GM03348 (cell line): ENCODE results near the gene PHYHD1.
"Not testable (repeated sequence)": the region's sequence is repeated elsewhere in the genome, so short reads cannot be mapped to it uniquely, and the experiment has no call there.

Experiments
- DNase-seq: peaks from one replicate; pipeline ENCODE4 v3.0.0; 2012; ENCODE audit warnings: low spot score

The PHYHD1 gene

DNA sequence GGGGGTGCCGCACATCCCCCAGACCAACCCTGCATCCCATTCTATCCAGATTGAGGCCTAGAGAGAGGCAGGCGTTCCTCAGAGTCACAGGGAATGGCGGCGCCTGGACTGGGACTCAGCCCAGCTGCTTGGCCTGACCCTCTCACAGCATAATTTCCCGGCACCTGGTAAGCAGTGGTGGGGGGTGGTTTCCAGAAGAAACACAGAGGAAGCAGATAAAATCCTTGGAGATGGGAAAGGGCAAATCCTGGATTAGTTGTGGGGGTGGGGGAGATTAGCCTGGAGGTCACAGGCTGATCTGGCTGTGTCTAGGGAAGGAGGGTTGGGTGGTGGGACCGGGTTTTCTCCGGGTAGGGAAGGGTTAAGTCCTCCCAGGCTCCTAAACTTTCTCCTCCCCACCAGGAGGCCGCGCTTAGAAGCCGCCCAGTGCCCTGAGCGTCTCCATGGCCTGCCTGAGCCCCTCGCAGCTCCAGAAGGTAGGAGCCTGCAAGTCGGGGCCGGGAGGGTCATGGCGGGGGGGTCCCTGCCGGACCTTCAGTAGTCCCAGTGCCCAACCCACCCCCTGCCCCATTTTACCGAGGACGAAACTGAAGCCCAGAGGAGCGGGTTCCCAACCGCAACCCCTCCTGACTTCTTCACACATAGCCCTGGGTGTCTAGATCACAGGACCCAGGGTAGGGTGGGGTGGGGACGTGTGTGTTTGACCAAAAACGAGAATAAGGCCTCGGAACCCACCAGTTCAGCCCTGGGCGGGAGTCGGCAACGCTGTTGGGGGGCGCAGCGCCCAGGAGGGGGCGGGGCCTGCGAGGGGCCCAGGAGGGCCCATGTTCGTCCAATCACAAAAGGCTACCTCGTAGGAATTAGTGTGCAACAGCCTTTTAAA is 1.3 kb downstream of the PHYHD1 start:
- DNase-seq: peak; percentile 90

DNA sequence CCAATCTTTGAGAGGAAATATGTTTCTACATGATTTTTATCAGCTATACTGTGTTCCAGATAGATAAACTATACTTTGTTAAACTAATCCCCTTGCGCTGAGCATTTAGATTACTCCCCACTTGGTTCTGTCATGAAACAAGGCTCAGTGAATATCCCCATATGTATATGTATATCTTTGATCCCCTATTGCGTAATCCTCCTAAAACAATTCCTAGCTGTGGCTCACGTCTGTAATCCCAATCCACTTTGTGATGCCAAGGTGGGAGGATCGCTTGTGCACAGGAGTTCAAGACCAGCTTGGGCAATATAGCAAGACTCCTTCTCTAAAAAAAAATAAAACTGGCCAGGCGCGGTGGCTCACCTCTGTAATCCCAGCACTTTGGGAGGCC is 2.7 kb downstream of the PHYHD1 start:
- no peak for DNase-seq

DNA sequence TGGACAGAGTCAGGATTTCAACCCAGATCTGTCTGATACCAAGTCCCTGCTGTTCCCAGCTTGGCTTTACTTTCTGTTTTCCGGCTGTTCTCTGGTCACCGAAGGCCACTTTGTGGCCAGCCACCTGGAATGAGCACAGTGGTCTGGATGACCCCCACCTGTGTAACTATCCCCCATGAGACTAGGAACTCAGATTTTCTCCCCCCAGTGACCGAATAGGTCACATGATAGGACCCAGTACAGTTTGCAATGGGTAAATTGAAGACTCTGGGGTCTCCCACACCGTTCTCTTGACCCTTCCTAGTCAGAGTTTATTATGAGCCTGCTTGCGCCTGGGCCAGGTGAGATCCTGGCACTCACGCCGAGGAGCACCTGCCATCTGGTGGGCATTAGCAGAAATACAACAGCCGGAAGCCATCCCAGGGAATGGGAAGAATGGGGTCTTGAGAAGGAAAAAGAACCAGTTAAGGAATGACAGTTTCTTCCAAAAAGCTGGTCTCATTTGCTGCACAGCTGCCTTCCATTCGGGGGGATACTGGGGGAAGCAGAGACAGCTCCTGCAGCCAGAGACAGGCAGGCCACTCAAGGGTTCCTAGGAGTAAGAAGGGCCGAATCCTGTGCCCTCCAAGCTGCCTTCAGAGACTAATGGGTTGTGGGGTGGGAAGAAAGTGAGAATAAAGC is 7.1 kb downstream of the PHYHD1 start:
- peak; percentile 73 for DNase-seq

DNA sequence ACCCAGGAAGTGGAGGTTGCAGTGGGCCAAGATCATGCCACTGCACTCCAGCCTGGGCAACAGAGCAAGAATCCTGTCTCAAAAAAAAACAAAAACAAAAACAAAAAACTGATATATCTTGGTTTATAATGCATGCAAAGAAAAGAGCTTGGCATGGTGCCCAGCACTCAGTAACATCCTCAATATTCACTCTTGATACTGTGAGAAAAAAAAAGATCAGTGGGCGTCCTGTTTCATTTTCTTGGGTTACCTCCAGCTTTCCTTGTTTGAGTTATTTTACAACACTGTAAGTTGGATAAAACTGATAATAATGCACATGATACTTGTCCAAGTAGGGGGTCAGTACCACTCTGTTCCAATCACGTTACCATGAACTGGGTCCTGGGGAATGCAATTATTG is 7.8 kb downstream of the PHYHD1 start:
- DNase-seq: no peak

DNA sequence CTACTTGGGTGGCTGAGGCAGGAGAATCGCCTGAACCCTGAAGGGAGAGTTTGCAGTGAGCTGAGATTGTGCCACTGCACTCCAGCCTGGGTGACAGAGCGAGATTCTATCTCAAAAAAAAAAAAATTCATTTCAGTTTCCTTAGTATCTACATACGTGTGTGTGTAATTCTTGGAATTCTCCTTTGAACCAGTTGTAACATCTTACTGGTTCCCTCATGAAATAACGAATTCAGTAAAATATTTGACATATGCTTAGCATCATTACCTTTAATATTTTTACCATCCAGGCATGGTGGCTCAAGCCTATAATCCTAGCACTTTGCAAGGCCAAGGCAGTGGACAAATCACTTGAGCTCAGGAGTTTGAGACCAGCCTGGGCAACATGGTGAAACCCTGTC is 8.8 kb downstream of the PHYHD1 start:
- DNase-seq: no peak

- DNase-seq: no peak
These were observed 12.9 kb downstream of the PHYHD1 start for GRCh38 chr9:128933731-128934130.

GRCh38 chr9:128936171-128936865 is 15.5 kb downstream of the PHYHD1 start:
- DNase-seq: no peak

DNA sequence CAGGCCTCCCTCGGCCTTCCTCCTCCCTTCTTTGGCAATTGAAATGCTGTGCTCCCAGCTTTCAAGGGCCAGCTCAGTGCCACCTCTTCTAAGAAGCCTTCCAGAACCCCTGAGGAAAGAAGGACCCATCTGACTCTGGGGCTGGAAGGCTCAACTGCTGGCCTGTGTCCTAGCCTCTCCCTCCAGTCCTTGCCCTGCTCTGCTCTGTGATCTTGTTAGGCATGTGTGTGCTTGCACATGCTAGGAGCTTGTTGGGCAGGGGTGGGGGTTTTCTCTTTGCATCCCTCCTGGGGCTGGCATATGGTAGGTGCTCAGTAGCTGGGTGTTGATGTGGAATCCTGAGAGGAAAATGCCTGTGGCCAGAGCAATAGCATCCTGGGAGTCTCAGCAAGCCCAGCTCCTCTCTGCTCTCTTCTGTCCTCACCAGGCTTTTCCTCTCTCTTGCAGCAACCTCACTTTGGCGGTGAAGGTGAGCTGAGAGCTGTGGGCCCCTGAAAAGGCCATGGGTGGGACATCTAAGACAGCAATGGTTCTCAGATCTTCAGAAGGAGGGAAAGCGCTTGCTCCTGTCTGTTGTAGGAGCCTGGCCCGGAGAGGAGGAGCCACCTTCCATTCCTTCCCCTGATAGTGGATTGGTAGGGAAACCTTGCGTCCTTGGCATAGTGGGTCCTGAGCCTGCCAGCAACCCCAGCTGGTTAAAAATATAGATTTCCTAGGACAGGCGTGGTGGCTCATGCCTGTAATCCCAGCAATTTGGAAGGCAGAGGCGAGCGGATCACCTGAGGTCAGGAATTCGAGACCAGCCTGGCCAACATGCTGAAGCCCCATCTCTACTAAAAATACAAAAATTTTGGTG is 16.8 kb downstream of the PHYHD1 start:
- no peak for DNase-seq

DNA sequence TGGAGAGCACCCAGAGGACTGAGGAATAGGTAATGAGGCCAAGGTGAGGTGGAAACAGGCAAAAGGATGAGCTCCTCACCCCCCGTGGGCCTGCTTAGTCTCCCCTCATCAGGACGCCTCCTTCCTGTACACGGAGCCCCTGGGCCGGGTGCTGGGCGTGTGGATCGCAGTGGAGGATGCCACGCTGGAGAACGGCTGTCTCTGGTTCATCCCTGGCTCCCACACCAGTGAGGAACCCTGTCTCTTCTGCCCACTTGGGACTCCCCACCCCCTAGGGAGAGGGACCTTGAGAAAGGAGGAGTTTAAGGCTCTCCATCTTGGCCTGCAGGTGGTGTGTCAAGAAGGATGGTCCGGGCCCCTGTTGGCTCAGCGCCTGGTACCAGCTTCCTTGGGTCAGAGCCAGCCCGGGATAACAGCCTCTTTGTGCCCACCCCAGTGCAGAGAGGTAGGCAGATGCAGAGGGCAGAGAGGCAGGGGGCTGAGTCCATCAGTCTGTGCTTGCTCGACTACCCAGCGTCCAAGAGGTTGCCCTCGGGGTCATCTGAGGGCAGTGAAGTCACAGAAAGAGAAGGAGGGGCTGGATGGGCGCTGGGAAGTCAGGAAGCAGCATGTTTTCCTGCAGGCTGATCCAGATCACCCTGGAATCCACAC is 19.6 kb downstream of the PHYHD1 start:
- DNase-seq: no peak

DNA sequence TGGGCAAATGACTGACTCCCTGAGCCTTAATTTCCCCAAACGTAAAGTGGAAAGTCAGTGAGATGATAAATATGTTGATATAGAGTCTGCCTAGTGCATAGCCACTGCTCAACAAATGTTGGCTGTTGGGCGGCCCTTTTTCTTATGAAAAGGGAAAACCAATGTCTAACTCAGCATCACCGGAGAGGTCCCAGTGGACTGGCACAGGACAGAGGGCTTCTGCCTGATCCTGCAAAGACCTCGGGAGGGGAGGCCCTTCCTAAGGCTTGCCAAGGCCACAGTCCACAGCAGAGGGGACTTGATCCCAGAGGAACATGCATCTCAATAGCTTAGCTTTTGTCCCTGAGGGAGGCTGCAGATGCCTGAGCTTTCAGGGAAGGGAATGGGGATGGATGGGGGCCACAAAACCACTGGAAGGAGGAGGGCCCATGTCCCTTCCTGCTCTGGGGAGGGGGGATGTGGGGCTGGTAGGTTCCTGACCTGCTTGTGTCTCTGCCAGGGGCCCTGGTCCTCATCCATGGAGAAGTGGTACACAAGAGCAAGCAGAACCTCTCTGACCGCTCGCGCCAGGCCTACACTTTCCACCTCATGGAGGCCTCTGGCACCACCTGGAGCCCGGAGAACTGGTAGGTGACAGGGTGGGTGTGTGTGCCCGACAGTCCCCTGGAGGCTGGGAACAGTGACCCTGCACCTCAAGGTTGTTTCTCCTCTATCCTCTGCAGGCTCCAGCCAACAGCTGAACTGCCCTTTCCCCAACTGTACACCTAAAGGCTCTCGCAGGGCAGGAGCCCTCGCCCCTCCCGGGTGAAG is 20.4 kb downstream of the PHYHD1 start:
- DNase-seq: no peak

DNA sequence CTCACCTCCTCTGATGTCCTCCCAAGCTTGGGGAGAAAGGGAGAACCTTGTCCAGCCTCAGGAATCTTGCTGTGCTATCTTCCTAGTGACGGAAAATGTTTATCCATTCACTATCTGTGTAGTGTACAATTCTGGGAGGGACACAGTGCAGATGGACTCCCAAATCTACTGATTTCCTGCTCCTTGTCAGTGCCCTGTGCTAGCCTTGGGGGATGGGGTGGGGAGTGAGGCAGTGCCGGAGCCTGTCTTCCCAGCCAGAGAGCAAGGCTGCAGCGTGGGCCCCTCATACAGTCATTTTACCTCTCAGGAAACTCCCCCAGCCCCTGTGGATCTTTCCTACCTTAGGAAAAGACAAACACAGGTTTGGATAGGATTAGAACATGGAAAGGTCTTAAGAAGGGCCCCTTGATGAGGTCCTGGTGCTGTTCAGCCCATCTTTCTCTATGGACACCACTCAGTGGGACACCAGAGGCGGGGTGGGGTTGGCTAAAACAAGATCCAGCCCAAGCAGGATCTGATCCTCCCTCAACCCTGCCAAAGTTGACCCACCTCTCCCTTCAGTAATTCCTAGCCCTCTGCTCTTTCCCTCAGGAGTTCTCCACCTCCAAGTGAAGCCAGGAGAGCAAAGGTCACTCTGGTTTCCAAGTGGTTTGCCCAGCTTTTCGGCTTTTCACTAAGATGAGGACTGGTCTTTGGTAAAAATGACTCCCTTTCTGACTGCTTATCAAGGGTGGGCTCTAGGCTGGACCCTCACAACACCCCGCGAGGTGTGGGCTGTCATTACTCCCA is 23.2 kb downstream of the PHYHD1 start:
- DNase-seq: no peak

DNA sequence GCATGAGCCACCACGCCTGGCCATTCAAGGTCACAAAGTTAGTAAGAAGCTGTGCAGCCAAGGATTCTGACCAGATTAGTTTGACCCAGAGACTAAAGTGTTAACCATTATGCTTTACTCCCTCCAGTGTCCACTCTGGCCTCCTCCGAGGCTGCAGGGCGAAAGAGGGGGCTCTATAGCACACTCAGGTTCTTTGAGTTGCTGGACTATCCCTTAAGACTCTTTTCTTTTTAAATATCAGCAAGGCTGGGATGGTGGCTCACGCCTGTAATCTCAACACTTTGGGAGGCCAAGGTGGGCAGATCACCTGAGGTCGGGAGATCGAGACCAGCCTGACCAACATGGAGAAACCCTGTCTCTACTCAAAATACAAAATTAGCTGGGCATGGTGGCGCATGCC is 24.2 kb downstream of the PHYHD1 start:
- DNase-seq: not testable (repeated sequence)

GRCh38 chr9:128945798-128946501 is 25.2 kb downstream of the PHYHD1 start:
- DNase-seq: no peak

GRCh38 chr9:128946571-128947276 is 25.9 kb downstream of the PHYHD1 start:
- no peak for DNase-seq

GRCh38 chr9:128947277-128947526 is 26.4 kb downstream of the PHYHD1 start:
- no peak for DNase-seq

DNA sequence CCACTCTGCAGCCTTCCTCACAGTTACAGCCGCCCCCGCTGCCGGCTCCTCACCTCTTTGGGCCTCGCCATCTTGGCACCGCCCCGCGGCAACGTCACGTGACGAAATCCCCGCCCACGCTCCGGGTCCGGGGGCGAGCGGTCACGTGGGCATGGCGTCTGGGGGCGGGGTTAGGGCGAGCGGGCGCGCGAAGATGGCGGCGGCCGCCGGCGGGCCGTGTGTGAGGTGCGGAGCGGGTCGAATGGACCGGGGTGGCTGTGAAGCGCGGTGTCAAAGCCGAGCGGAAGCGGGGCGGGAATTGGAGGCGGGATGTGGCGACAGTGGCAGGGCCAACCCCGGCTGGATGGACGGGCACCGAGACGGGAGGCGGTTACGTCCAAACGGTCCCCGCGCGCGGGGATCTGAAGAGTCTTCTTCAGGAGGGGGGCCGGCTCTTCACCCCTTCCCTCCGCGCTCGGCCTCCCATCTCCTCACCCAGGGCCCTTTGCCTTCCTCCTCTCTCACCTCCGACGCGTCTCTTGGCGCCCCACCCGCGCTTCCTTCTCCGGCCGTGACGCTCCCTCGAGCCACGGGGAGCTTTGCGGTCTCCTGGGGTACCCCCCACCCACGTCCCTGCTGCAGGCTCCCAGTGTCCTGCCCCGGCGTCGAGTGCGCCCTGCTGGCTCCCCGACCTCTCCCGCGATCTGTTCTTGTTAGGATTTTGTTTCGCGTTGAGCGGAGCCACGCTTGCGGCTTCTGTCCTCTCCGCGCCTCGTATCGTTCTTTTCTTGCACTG is 26.9 kb downstream of the PHYHD1 start, which contains the start of the genes DOLK and NUP188:
DOLK (minus strand) TSS at position 77 of the 775 bp plus-strand sequence. CDS start 300 bp downstream, outside the sequence.
NUP188 (plus strand) TSS at position 173 of the 775 bp plus-strand sequence; CDS start at position 194, 21 bp downstream.
- DNase-seq: peak; percentile 100

GRCh38 chr9:128961403-128961802 is 40.6 kb downstream of the PHYHD1 start:
- not testable (repeated sequence) for DNase-seq

DNA sequence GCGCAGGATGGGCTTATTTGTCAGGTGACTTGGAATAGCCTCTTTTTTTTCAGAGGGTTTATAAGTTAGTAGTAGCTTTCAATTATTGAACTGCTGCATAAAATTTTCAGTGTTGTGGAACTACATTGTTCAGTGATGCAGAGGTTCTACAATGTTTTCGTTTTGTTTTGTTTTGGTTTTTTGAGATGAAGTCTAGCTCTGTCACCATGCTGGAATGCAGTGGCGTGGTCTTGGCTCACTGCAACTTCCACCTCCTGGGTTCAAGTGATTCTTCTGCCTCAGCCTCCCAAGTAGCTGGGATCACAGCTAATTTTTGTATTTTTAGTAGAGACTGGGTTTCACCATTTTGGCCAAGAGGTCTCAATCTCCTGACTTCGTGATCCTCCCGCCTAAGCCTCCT is 48.7 kb downstream of the PHYHD1 start:
- no peak for DNase-seq
